HG03135 (cell line): ENCODE data around the gene EYA2.

ENCODE experiments used
- ATAC-seq: cut with Tn5 transposase; IDR thresholded peaks from one replicate; pipeline ENCODE4 v1.9.1; 2021; ENCODE audit warnings: mild to moderate bottlenecking, moderate library complexity; ENCODE audit not compliant: unreplicated experiment

Gene EYA2

DNA sequence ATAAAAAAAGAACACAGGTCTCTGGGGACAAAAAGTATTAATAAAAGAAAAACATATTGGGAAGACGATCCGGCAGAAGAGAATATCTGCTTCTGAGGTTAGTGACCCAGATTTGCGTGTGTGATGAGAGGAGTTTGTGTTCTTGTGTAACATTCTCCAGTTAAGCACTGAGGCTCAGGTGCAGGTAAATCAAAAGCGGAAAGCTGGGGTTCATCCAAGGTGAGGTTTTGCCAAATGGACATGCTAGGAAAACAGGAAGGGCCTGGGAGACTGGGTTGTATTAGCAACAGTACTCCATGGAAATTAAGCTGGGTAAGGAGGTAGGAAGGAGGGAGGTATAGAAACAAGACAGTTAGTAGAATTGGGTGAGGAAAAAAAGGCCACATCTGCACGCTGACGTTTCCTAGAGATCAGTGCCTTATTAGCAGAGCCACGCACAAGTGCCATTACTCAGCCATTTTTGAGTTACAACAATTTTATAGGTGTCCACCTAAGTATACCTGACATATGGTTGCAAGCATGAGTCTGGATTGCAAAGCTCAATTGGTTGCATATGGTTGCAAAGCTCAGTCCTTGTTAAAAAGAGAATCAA is 322.3 kb downstream of the EYA2 start:
- no peak for ATAC-seq

DNA sequence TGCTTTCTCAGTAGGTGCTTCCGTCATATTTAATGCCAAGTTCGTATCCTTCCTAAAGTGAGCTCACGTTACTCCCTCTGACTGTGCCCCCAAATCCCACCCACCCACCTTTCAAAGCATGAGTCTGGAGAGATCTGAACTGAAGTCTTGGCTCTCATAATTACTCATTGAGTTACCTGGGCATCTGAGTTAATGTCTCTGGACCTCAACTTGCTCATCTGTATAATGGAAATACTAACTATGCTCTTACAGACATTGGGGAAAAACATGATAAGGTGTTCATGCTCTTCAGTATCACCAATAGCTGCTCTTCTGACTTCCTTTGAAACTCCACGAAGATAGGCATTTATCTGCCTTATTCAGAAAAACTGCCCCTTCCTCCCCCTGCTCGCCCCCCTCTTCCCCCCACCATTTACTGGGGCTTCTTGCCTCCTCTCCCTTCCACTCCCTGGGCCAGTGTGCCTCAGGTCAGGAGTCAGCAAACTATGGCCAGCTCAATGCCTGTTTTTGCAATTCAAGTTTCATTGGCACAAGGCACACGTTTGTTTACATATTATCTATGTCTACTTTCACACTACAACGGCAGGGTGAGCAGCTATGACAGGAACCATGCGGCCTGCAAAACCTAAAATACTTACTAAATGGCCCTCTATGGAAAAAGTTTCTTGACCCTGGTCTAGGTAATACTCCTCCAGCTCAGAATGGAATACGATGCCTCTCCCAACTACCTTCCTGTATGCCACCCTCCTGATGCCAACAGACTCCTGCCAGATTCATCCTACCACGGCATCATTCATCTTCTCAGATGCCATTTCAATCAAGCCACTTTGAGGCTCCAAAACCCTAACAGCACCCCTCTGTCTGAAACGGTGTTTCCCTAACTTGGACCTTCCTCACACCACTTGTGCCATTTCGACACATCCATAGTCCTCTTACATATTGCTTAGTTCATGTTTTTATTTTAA is 323.1 kb downstream of the EYA2 start:
- no peak for ATAC-seq

DNA sequence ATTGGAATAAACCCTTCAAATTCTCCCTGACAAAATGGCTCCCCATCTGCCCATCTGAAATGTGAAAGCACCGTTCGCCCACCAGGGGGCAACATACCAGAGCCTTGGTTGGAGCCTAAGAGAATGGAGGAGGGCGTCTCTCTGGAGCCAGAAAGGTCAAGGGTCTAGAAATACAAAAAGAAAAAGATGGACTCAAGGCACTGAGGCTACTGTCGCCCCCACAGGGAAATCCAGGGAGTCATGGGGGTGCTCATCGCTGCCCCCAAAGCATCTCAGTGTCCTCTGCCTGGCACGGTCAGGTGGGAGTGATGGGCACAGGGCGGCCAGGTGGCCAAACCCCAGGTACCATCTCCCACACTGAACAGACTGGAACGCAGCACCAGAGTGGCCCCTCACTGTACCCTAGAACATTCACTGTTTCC is 325.5 kb downstream of the EYA2 start:
- no peak for ATAC-seq

DNA sequence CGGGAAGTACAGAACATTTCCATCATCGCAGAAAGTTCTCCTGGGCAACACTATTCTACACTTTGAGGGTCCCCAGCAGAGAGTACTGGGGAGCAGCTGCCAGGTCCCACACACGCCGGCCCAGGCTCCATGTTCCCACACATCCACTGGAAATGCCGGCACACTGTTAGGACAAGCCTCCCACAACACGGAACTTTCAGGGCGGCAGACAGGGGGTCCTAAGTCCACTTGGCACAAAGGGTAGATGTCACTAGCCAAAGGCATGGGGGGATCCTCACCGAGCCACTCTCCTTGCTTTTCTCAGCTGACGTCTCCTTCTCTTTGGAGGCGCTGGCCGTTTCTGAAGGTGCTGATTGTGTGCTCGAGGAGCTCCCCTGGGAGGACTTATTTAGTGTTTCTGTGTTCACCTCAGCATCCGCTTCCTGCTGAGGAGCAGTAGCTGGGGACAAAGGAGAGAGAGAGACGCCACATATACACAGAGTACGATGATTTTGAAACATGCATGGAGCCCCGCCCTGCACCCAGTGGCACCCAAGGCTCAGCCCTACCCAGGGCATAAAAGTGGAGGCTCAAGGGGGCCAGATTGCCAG is 326.5 kb downstream of the EYA2 start:
- ATAC-seq: no peak

DNA sequence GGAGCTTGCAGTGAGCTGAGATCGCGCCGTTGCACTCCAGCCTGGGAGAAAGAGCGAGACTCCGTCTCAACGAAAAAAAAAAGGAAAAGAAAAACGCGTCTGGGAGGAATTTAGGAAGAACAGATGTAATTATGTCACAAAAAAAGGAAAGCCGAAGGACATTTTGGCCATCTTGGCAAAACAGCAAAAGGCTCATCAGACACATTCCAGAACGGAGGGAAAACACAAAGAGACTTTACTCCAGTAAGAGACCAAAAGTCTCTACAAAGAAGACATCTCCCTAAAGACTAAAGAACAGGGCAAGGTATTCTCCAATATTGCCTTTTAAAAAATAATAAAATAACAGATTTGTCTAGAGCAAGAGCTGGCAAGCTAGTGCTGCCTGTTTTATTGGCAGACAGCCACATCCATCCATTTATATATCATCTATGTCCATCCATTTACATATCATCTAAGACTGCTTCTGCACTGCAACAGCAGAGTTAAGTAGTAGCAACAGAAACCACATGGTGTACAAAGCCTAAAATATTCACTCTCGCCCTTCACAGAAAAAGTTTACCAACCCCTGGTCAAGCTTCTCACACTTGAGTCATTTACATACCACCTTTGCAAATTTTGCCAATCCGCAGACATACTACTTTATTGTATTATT is 328.0 kb downstream of the EYA2 start:
- no peak for ATAC-seq

- ATAC-seq: no peak
These were observed 329.3 kb downstream of the EYA2 start for GRCh38 chr20:47223896-47224295.

GRCh38 chr20:47224300-47224791 is 329.7 kb downstream of the EYA2 start:
- ATAC-seq: no peak

DNA sequence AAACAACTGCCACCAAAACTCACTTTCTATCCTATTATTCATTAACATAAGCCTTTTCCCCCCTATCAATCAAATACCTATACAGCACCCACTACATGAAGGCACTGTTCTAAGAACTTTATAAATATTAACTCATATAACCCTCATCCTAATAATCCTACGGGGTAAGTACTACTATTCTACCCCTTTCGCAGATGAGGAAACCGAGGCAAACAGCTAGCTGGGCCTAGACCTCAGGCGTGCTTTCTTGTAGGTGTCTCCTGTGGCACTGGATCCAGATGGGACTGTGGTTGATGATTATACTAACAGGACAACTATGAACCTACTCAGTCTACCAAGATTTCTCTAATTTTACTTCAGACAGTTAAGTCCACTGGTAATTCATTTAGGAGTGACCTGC is 330.2 kb downstream of the EYA2 start:
- ATAC-seq: no peak

DNA sequence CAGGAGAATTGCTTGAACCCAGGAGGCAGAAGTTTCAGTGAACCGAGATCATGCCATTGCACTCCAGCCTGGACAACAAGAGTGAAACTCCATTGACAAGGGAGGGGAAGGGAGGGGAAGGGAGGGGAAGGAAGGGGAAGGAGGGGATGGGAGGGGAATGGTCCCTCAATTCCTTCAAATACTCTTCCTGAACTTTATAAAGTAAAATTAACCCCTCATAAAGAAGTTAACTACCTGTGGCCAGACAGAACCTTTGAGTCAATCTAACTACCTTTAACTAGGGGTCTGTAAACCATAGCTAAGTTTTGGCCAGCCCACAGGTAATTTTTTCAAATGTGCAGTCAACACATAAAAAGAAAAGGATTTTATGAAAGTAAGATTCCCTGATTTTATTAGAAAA is 330.8 kb downstream of the EYA2 start:
- ATAC-seq: no peak

- no peak for ATAC-seq
These were observed 332.5 kb downstream of the EYA2 start for GRCh38 chr20:47227119-47227518.

DNA sequence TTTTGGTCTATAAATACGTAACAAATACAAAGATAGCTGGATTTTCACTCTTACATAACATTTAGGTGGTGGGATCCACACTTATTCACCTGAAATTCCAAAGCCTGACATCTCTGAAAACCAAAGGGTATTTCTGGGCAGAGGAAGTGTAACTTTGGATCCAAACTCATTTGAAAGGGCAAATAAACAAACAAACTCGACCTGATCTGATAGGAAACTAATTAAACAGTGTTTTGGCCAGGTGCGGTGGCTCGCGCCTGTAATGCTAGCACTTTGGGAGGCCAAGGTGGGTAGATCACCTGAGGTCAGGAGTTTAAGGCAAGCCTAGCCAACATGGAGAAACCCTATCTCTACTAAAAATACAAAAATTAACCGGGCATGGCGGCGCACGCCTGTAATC is 332.9 kb downstream of the EYA2 start:
- no peak for ATAC-seq

DNA sequence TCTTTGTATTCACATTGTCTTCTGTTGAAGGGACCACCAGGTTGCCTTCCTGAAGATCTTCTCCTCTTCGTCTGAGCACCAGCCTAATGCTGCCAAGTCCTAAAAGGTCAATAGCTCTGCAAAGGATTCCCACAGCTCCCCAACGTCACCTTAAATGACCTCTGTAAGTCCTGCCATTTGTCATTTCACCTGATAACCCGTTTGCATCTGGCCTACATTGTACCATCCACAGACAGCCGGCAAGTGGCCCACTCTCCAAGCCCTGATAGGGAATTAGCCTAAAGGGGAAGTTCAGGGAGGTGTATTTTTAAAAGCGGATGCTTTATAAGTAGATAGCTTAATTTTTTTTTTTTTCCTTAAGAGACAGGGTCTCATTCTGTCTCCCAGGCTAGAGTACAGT is 334.0 kb downstream of the EYA2 start:
- ATAC-seq: no peak

DNA sequence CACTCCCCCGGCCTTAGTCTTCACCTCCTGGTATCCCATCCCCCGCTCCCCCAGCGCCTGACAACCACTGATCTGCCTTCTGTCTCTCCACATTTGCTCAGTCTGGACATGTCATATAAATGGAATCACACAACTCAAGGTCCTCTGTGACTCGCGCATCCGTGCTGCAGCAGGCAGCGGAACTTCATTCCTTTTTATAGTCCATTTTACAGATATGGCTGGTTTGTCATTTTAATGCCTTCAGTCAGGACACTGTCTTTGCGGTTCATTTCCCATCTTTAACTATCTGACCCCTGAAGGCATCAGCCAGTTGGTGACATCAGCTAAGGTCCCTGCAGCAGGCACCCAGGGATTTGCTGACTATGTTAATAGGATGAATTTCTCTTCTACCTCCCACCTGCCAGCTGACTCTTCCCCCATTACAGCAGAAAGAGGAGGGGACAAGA is 336.2 kb downstream of the EYA2 start:
- no peak for ATAC-seq

GRCh38 chr20:47231382-47232039 is 336.9 kb downstream of the EYA2 start:
- ATAC-seq: no peak

DNA sequence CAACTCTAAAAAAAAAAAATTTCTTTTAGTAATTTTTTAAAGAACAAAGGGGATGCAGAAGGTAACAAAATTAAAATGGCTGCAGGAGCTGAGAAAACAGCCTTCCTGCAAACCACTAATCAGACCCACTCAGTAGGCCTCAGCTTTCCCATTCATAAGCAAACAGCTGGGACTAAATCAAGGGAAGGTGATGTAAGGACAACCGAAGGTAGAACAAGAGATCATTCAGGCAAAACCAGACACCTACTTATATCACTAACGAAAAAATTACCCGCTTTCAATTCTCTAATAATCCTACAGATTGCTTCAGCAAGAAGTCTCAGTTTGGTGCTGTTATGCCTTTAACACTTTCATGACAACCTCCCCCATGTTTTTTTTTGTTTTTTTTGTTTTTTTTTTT is 337.9 kb downstream of the EYA2 start:
- ATAC-seq: no peak

GRCh38 chr20:47233333-47234188 is 338.9 kb downstream of the EYA2 start:
- no peak for ATAC-seq

DNA sequence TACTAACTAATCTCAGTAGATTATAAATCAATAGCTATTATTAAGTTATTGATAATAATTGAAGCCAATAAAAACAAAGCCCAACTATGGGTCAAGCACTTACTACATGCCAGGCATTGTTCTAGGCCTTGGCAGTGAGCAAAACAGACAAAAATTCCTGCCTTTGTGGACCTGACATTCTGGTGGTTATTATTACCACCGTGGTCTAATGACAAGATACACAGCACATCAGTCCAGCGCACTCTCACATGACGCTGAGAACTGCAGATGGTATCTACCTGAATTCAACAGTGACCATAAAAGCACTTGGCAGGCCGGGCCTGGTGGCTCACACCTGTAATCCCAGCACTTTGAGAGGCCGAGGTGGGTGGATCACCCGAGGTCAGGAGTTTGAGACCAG is 340.5 kb downstream of the EYA2 start:
- ATAC-seq: no peak

GRCh38 chr20:47235853-47236638 is 341.4 kb downstream of the EYA2 start:
- no peak for ATAC-seq

DNA sequence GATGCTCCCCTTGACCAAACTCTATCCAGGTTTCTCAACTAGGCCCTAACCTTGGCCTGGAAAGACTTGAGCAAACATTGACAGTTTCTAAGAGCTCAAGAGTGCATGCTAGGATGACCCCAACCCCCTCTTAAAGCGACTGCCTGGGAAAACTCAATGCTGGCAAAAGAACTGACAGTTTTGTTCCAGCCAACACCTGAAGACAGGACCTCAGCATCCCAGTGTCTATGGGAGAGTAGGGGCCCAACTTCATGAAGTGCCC is 341.9 kb downstream of the EYA2 start:
- ATAC-seq: no peak
